SK-N-SH treated with all-trans-retinoic acid at 6 μM for 48 hours (cell line): ENCODE results near the gene RBP2.

Source experiments
- ARNTL ChIP-seq: fragments of 450-650 bp; formaldehyde crosslinking; IDR thresholded peaks from 2 replicates; pipeline ENCODE4 v1.5.0; 2020; ENCODE audit warnings: low read depth, mild to moderate bottlenecking, moderate library complexity, borderline replicate concordance
- CREB5 ChIP-seq: fragments of 250-450 bp; sonication (Bioruptor Pico); IDR thresholded peaks from 2 replicates; pipeline ENCODE4 v1.5.1; 2020; ENCODE audit warnings: low read depth, mild to moderate bottlenecking, moderate library complexity
- PATZ1 ChIP-seq: fragments of 250-450 bp; sonication (Bioruptor Pico); IDR thresholded peaks from 2 replicates; pipeline ENCODE4 v1.8.0; 2020; ENCODE audit warnings: mild to moderate bottlenecking, moderate library complexity, borderline replicate concordance
- POU6F1 ChIP-seq: fragments of 250-450 bp; sonication (Bioruptor Pico); IDR thresholded peaks from 2 replicates; pipeline ENCODE4 v1.8.0; 2021; ENCODE audit warnings: low read depth, mild to moderate bottlenecking, moderate library complexity, borderline replicate concordance
- RARB ChIP-seq: fragments of 250-450 bp; sonication (Bioruptor Pico); IDR thresholded peaks from 2 replicates; pipeline ENCODE4 v1.8.0; 2021; ENCODE audit warnings: mild to moderate bottlenecking, moderate library complexity
- ZNF565 ChIP-seq: fragments of 450-650 bp; formaldehyde crosslinking; conservative IDR thresholded peaks from 2 replicates; pipeline ENCODE4 v1.5.0; 2020; ENCODE audit warnings: low read depth, mild to moderate bottlenecking, moderate library complexity

GRCh38 chr3:139518306-139518705, 42.0 kb upstream of the RBP2 start:
- TF ChIP-seq ARNTL (CRISPR knock-in tag) (no peak), CREB5 (no peak), PATZ1 (CRISPR knock-in tag) (no peak), ZNF565 (CRISPR knock-in tag) (no peak), POU6F1 (no peak), RARB (CRISPR knock-in tag) (no peak)
